A549 (cell line): ENCODE measurements around the gene ARHGAP30.

Experiments used
- BCL3 ChIP-seq: fragments of >200 bp; sonication (Bioruptor Twin); formaldehyde crosslinking; IDR thresholded peaks from 3 replicates; pipeline ENCODE4 v1.6.1; 2016
- CTCF ChIP-seq: fragments of >200 bp; sonication (Bioruptor Twin); formaldehyde crosslinking; IDR thresholded peaks from 3 replicates; pipeline ENCODE4 v1.5.1; 2016
- ELK1 ChIP-seq: fragments of 150-350 bp; IDR thresholded peaks from 2 replicates; pipeline ENCODE4 v1.6.1; 2014; ENCODE audit warnings: low read depth, mild to moderate bottlenecking, low read length
- EP300 ChIP-seq, 2 experiments: fragments of >200 bp; sonication (Bioruptor Twin); formaldehyde crosslinking; IDR thresholded peaks; 2 replicates in 1 of 2; 3 replicates in 1 of 2; pipeline ENCODE4 v1.6.1; 2016 to 2017
- MAX ChIP-seq: IDR thresholded peaks from 2 replicates; pipeline ENCODE4 v1.6.1; 2012
- MAZ ChIP-seq: fragments of 150-350 bp; IDR thresholded peaks from 2 replicates; pipeline ENCODE4 v1.6.1; 2014; ENCODE audit warnings: antibody characterized with exemption, low read depth, low read length, borderline replicate concordance
- MYC ChIP-seq: IDR thresholded peaks from 2 replicates; pipeline ENCODE4 v1.6.1; 2012; ENCODE audit warnings: mild to moderate bottlenecking, inconsistent platforms, low read length, improper control_type of control experiment, borderline replicate concordance
- NPAS2 ChIP-seq: fragments of 250-450 bp; sonication (Bioruptor Pico); IDR thresholded peaks from 2 replicates; pipeline ENCODE4 v1.8.0; 2022; ENCODE audit warnings: mild to moderate bottlenecking, moderate library complexity, borderline replicate concordance
- NR3C1 ChIP-seq: fragments of >200 bp; sonication (Bioruptor Twin); formaldehyde crosslinking; IDR thresholded peaks from 3 replicates; pipeline ENCODE4 v1.6.1; 2017
- POLR2A ChIP-seq: IDR thresholded peaks from 2 replicates; pipeline ENCODE4 v1.6.1; 2012; ENCODE audit warnings: mild to moderate bottlenecking, low read length
- POLR2AphosphoS2 ChIP-seq: conservative IDR thresholded peaks from 2 replicates; pipeline ENCODE4 v1.6.1; 2012; ENCODE audit warnings: low read length, improper control_type of control experiment, inconsistent platforms
- RNF2 ChIP-seq: fragments of 200-600 bp; sonication (generic); IDR thresholded peaks from 2 replicates; pipeline ENCODE4 v1.6.1; 2016; ENCODE audit warnings: low read depth, mild to moderate bottlenecking, antibody characterized with exemption, moderate library complexity, borderline replicate concordance

GRCh38 chr1:161047436-161048420 lies 22.0 kb downstream of the ARHGAP30 start:
- TF ChIP-seq MYC (no peak), MAX (no peak), CTCF (no peak), POLR2A (no peak), EP300 (IDR thresholded peaks at IDR 0.05) (no peak), ELK1 (no peak), NPAS2 (CRISPR knock-in tag) (no peak), RNF2 (no peak), NR3C1 (no peak), POLR2AphosphoS2 (no peak), MAZ (no peak), BCL3 (no peak)
